ENCODE results near the gene ZNF791.

DNA sequence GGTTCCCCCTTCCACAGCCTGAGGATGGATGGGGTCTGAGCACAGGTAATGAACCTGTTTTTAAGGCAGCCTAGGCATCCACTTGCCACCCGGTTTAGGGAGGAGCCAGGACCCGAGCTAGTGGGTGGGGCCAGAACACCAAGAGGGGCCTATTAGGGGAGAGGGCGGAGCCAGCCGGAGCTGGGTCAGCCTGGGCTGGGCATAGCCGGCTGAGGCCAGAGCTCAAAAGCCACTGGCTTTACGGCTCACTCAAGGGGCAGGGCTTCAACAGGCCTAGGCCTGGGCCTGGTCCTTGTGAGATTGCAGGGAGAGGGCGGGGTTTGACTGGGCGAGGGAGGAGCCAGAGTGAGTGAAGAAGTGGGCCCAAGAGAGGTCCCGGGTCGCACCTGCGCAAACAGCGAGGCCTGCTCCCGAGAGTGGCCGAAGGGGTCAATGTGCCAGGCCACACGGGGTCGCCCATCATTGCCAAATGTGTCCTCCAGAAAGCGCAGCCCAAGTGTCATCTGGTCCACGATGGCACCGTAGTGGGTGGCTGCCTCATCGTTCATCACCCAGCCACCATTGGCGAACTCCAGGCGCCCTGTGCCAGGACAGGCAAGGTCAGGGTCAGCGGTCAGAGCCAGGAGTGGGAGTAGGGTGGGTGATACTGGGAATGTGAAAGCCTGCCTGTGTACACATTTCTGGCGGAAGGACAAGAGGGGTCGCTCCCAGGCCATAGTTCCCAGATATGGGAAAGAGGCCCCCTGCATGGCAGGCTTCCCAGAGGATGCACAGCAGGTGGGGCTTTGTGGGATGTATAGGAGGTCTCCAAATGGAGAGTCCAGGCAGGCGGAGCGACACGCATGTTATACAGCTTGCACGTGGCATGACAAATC lies 53.9 kb downstream of the ZNF791 start:
- TF ChIP-seq GATA2 (IDR thresholded peaks at IDR 0.05; ENCODE audit: low read depth, low read length) (no peak), GATA3 (IDR thresholded peaks at IDR 0.05; ENCODE audit: low read depth, low read length) (no peak)
